ENCODE measurements around the gene BOD1L1.

Gene BOD1L1

DNA sequence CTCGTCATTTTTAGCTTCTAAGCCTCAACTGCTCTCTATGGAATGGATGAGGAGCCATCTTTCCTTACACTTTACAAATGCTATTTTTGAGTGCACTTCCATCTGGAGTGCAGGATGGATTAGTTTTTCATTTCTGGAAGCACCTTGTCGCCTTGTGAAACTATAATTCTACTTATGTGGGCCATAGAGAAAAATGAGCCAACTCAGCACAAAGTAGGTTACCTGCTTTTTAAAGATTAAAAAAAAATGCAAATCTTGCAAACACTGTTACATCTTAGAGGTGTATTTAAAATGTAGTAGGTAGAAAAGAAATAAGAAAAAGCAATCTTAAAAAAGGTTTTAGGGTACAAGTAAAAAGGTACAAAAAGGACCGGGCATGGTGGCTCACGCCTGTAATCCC, 10.9 kb downstream of the BOD1L1 start:
- H3K36me3 ChIP-seq (replicated peaks): peaks cover 33% of the 10 kb centered on the region
- in situ Hi-C loops (cut with HindIII; ENCODE audit: low pct_ligation_motif_present, low sequenced_read_pairs): no loop called here
- no peak overlapping the region for H3K27ac ChIP-seq
- no peak overlapping the region for H3K4me3 ChIP-seq (ENCODE audit: low read depth, low read length)
- no peak for DNase-seq
- no peaks in the 10 kb centered on the region for H3K27me3 ChIP-seq (replicated peaks)
- TF ChIP-seq, protein P1, sequence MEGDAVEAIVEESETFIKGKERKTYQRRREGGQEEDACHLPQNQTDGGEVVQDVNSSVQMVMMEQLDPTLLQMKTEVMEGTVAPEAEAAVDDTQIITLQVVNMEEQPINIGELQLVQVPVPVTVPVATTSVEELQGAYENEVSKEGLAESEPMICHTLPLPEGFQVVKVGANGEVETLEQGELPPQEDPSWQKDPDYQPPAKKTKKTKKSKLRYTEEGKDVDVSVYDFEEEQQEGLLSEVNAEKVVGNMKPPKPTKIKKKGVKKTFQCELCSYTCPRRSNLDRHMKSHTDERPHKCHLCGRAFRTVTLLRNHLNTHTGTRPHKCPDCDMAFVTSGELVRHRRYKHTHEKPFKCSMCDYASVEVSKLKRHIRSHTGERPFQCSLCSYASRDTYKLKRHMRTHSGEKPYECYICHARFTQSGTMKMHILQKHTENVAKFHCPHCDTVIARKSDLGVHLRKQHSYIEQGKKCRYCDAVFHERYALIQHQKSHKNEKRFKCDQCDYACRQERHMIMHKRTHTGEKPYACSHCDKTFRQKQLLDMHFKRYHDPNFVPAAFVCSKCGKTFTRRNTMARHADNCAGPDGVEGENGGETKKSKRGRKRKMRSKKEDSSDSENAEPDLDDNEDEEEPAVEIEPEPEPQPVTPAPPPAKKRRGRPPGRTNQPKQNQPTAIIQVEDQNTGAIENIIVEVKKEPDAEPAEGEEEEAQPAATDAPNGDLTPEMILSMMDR (IDR thresholded peaks at IDR 0.05; ENCODE audit: low read depth, low read length, missing control alignments): no peak

DNA sequence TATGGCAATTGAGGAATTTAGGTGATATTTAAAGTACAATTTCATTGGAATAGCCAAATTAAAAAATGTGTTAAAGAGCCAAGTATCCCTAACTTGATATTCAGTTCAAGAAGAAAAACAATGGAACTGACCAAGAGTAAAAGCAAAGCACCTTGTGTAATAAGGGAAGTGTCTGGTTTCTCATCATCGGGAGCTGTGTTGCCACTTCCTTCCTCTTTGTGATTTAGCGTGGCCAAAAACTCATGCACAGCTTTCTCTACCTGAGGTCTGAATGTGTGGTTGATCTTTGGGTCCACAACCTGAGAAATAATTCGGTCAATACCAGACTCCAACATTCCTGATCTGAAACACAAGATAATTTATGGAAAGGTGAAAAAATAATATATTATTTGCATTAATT, 12.4 kb downstream of the BOD1L1 start:
- H3K27me3 ChIP-seq (replicated peaks): no peaks in the 10 kb centered on the region
- TF ChIP-seq, protein P1 (IDR thresholded peaks at IDR 0.05; ENCODE audit: low read depth, low read length, missing control alignments): no peak
- no peak overlapping the region for H3K4me3 ChIP-seq (ENCODE audit: low read depth, low read length)
- no peak overlapping the region for H3K27ac ChIP-seq
- in situ Hi-C loops (cut with HindIII; ENCODE audit: low pct_ligation_motif_present, low sequenced_read_pairs): no loop called here
- no peak for DNase-seq
- H3K36me3 ChIP-seq (replicated peaks): peaks cover 36% of the 10 kb centered on the region

DNA sequence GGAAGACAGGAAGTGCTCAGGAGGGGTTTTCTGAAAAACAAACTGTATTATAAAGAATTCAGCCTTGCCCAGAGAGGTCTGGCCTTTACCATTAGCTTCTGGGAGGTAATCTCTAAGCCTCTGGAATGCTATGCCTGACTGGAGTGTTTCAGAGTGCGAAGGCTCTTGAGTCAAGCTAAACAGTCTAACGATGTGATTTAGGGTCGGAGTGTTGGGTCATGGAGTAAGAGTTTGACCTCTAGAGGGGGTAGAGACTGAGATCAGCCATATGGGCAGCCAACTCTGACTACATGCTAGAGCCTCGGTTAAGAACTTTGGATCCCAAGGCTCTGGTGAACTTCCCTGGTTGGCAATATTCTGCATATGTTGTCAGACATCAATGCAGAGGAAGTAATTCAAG, 15.0 kb downstream of the BOD1L1 start:
- in situ Hi-C loops (cut with HindIII; ENCODE audit: low pct_ligation_motif_present, low sequenced_read_pairs): no loop called here
- Histone ChIP-seq H3K4me3 (ENCODE audit: low read depth, low read length) (no peak overlapping the region), H3K27ac (no peak overlapping the region), H3K27me3 (replicated peaks) (no peaks in the 10 kb centered on the region), H3K36me3 (replicated peaks) (peaks cover 39% of the 10 kb centered on the region)
- no peak for DNase-seq
- TF ChIP-seq, protein P1 (IDR thresholded peaks at IDR 0.05; ENCODE audit: low read depth, low read length, missing control alignments): no peak

DNA sequence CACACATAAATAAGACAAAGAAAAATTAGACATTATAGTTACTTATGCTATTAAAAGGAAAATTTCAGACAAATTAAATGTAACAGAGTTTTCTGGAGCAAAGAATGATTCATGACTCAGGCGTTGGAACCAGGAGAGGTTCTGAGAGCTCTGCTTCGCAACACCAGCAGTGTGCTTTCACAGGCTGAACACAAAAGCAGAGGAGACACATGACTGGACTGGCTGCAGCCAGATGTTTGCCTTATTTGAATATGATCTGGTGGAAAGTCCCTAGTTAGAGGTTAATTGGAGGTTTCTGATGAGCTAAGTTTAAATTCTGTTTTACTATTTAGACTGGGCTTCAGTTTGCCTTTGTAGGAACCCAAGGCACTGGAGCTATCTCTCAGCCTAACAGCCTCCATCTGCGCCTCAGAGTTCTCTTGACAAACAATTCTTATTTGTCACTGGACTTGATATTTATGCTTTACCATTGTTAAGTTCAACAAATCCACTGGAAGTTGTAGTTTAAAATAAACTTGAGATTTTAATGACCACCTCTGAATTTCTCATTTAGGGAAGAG, 16.2 kb downstream of the BOD1L1 start:
- TF ChIP-seq, protein P1 (IDR thresholded peaks at IDR 0.05; ENCODE audit: low read depth, low read length, missing control alignments): no peak
- Histone ChIP-seq H3K27me3 (replicated peaks) (no peaks in the 10 kb centered on the region), H3K27ac (no peak overlapping the region), H3K4me3 (ENCODE audit: low read depth, low read length) (no peak overlapping the region), H3K36me3 (replicated peaks) (peaks cover 40% of the 10 kb centered on the region)
- DNase-seq: peak; percentile 32
- in situ Hi-C loops (cut with HindIII; ENCODE audit: low pct_ligation_motif_present, low sequenced_read_pairs): no loop called here

DNA sequence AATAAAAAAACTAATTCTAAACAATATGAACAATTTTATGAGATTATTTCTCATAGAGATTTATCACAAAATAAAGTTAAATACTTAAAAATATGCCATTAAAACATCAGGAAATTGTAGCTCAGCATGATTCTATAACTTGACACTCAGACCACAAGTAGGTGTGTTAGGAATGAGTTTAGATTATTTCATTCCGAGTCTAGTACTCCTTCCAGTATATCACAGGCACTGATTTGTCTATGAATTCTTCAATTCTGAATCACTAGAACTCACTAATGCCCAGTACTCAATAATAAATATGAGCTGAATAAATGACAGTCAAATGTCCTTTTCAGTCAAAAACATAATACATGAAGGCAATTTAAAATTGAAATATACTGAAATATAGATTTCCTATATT, 22.2 kb downstream of the BOD1L1 start:
- H3K27me3 ChIP-seq (replicated peaks): no peaks in the 10 kb centered on the region
- TF ChIP-seq, protein P1 (IDR thresholded peaks at IDR 0.05; ENCODE audit: low read depth, low read length, missing control alignments): no peak
- no peak overlapping the region for H3K4me3 ChIP-seq (ENCODE audit: low read depth, low read length)
- DNase-seq: no peak
- H3K27ac ChIP-seq: no peak overlapping the region
- H3K36me3 ChIP-seq (replicated peaks): peaks cover 55% of the 10 kb centered on the region
- in situ Hi-C loops (cut with HindIII; ENCODE audit: low pct_ligation_motif_present, low sequenced_read_pairs): no loop called here

DNA sequence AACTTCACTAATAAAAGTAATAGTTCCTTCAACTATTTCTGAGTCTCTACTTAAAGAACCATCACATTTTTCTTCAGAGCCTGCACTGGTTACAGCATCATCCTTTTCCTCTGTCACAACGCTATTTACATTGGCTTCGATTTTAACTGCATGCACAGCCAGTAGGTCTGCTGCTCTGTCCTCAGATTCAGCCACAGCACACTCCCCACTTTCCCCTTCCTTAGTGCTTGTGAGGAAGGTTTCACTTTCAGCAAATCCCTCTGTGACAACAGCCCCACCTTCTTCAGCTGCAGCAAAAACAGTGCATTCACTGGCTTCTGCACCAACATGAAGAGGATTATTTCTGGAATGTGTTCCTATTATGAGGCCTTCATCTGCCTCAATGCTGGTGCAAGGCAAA, 25.7 kb downstream of the BOD1L1 start:
- TF ChIP-seq, protein P1 (IDR thresholded peaks at IDR 0.05; ENCODE audit: low read depth, low read length, missing control alignments): no peak
- in situ Hi-C loops (cut with HindIII; ENCODE audit: low pct_ligation_motif_present, low sequenced_read_pairs): no loop called here
- DNase-seq: no peak
- no peak overlapping the region for H3K27ac ChIP-seq
- no peaks in the 10 kb centered on the region for H3K27me3 ChIP-seq (replicated peaks)
- no peak overlapping the region for H3K4me3 ChIP-seq (ENCODE audit: low read depth, low read length)
- H3K36me3 ChIP-seq (replicated peaks): peaks cover 56% of the 10 kb centered on the region
